Sigmoid colon (tissue), 7 donors: Measurements from ENCODE around the gene PIGH. TPM values are rescaled to one million over a fixed set of nuclear protein-coding genes. Genes with fewer than 3 reads are reported as not detected.

Experiments
- DNase-seq: peaks from one replicate; pipeline ENCODE4 v3.0.0-alpha.2; 2019
- H3K27ac ChIP-seq, 4 donors: fragments of 200-600 bp; sonication (generic); one replicate each; pipeline ENCODE4 v1.5.1; 2016 to 2019; ENCODE audit warnings: mild to moderate bottlenecking in 1 of 4
- H3K27me3 ChIP-seq, 3 donors: fragments of 200-600 bp; sonication (generic); one replicate each; pipeline ENCODE4 v1.5.1; 2019; ENCODE audit warnings: mild to moderate bottlenecking in 1 of 3
- H3K36me3 ChIP-seq, 4 donors: fragments of 200-600 bp; sonication (generic); one replicate each; pipeline ENCODE4 v1.5.1; 2016 to 2019
- H3K4me1 ChIP-seq, 4 donors: fragments of 200-600 bp; sonication (generic); one replicate each; pipeline ENCODE4 v1.5.1; 2017 to 2019
- H3K4me3 ChIP-seq, 4 donors: fragments of 200-600 bp; sonication (generic); one replicate each; pipeline ENCODE4 v1.5.1; 2017 to 2019; ENCODE audit warnings: mild to moderate bottlenecking in 2 of 4, moderate library complexity in 1 of 4
- H3K9me3 ChIP-seq, 4 donors: fragments of 200-600 bp in 3 of 4; sonication (generic) in 3 of 4; one replicate each; pipeline versions ENCODE4 v1.5.1 to v1.6.1; 2013 to 2019
- CTCF ChIP-seq, 4 experiments: fragments of 450-650 bp in 3 of 4; fragments of 200-600 bp in 1 of 4; IDR thresholded peaks; one replicate each; pipeline ENCODE4 v1.5.1; 2016 to 2019; ENCODE audit warnings: antibody characterized with exemption in 4 of 4, mild to moderate bottlenecking in 3 of 4, moderate library complexity in 2 of 4
- EP300 ChIP-seq, 4 donors: sonication (generic); formaldehyde crosslinking; IDR thresholded peaks; one replicate each; pipeline ENCODE4 v1.6.1; 2017; ENCODE audit warnings: antibody characterized with exemption in 4 of 4
- POLR2A ChIP-seq, 2 donors: fragments of 450-650 bp; IDR thresholded peaks; one replicate each; pipeline ENCODE4 v1.6.1; 2016; ENCODE audit warnings: antibody characterized with exemption in 2 of 2, mild to moderate bottlenecking in 2 of 2, moderate library complexity in 2 of 2
- POLR2AphosphoS5 ChIP-seq, 4 donors: sonication (generic); formaldehyde crosslinking; IDR thresholded peaks; one replicate each; pipeline ENCODE4 v1.6.1; 2017; ENCODE audit warnings: antibody characterized with exemption in 4 of 4
- WGBS, 2 donors: extraction: QIAGEN DNeasy Blood & Tissue Kit; methylation state at CpG; one replicate each; pipeline ENCODE4 v1.1.7; 2013; 5-methylcytosine and 5-hydroxymethylcytosine counted together
- intact Hi-C: fragments of 100-400 bp; cut with DNase I; formaldehyde crosslinking; loops from one replicate; pipeline ENCODE4 v1.15.1; 2023
- polyA plus RNA-seq, 3 donors: library from polyadenylated mRNA; stranded (reverse); fragments of 200-250 nt; gene quantifications; one replicate each; pipeline ENCODE4 v1.2.3, GENCODE V29; 2013
- total RNA-seq, 4 donors: library from RNA; depleted of rRNA; stranded (reverse); fragments of >200 nt; gene quantifications; one replicate each; pipeline ENCODE4 v1.1.0, GENCODE V29; 2016
- donor health status: healthy with polysubstance abuse.
- donor health status: Bipolar disorder and iron deficiency.
- donor health status: healthy.

PIGH gene
- total and polyA plus RNA-seq, 7 donors: 8.4 to 32.9 (median 15.2) TPM

GRCh38 chr14:67572608-67573007, 27.5 kb downstream of the PIGH start:
- TF ChIP-seq POLR2AphosphoS5 (IDR thresholded peaks at IDR 0.05) (no peak), CTCF (IDR thresholded peaks at IDR 0.05) (no peak), POLR2A (IDR thresholded peaks at IDR 0.05) (no peak), EP300 (IDR thresholded peaks at IDR 0.05) (no peak)

GRCh38 chr14:67571991-67572323, 28.1 kb downstream of the PIGH start:
- 76 to 88% methylated on average over 19 of the region's 19 CpGs for WGBS, 2 donors
- Histone ChIP-seq H3K4me3 (no peak overlapping the region), H3K27me3 (no peaks in the 10 kb centered on the region), H3K4me1 (no peaks in the 10 kb centered on the region), H3K9me3 (no peaks in the 10 kb centered on the region), H3K36me3 (peaks cover 0 to 4% (median 0%) of the 10 kb centered on the region in 4 donors), H3K27ac (no peak overlapping the region)
- no peak for TF ChIP-seq EP300 (IDR thresholded peaks at IDR 0.05)
- TF ChIP-seq POLR2A (IDR thresholded peaks at IDR 0.05): no peak
- TF ChIP-seq POLR2AphosphoS5 (IDR thresholded peaks at IDR 0.05): no peak
- no peak for TF ChIP-seq CTCF (IDR thresholded peaks at IDR 0.05)
- intact Hi-C loops: loop anchor here (1.0 to 2.0 kb wide), 2 partner anchors 45 to 145 kb away; no protein-coding TSS in a partner anchor
- peak; percentile 65 for DNase-seq

More at GRCh38 chr14:67572608-67573007, 27.5 kb downstream of the PIGH start:
- intact Hi-C loops: no loop called here
- H3K27ac ChIP-seq: no peak overlapping the region
- H3K4me1 ChIP-seq: no peaks in the 10 kb centered on the region
- WGBS, 2 donors: 92 to 96% methylated on average over 5 of the region's 5 CpGs
- H3K9me3 ChIP-seq: no peaks in the 10 kb centered on the region
- DNase-seq: peak; percentile 55
- peaks cover 0 to 4% (median 0%) of the 10 kb centered on the region in 4 donors for H3K36me3 ChIP-seq
- no peaks in the 10 kb centered on the region for H3K27me3 ChIP-seq
- no peak overlapping the region for H3K4me3 ChIP-seq

GRCh38 chr14:67571275-67571990, 28.6 kb downstream of the PIGH start:
- no peak overlapping the region for H3K27ac ChIP-seq
- peaks cover 0 to 4% (median 0%) of the 10 kb centered on the region in 4 donors for H3K36me3 ChIP-seq
- peak; percentile 78 for DNase-seq
- H3K9me3 ChIP-seq: no peaks in the 10 kb centered on the region
- TF ChIP-seq CTCF (IDR thresholded peaks at IDR 0.05) (peak; percentile 73 to 96 (median 88)), POLR2AphosphoS5 (IDR thresholded peaks at IDR 0.05) (no peak)
- WGBS, 2 donors: 49 to 50% methylated on average over 14 of the region's 14 CpGs
- no peaks in the 10 kb centered on the region for H3K4me1 ChIP-seq
- H3K27me3 ChIP-seq: no peaks in the 10 kb centered on the region
- intact Hi-C loops: loop anchor here (1.0 to 2.0 kb wide), 2 partner anchors 45 to 144 kb away; no protein-coding TSS in a partner anchor
- no peak overlapping the region for H3K4me3 ChIP-seq

- Histone ChIP-seq H3K36me3 (no peaks in the 10 kb centered on the region), H3K27me3 (no peaks in the 10 kb centered on the region), H3K4me3 (no peak overlapping the region), H3K4me1 (no peaks in the 10 kb centered on the region), H3K9me3 (no peaks in the 10 kb centered on the region), H3K27ac (no peak overlapping the region)
- intact Hi-C loops: loop anchor here (2.0 kb wide), 1 partner anchor 44 kb away; no protein-coding TSS in a partner anchor
- no peak for TF ChIP-seq POLR2AphosphoS5 (IDR thresholded peaks at IDR 0.05)
- TF ChIP-seq EP300 (IDR thresholded peaks at IDR 0.05): no peak
- no peak for TF ChIP-seq CTCF (IDR thresholded peaks at IDR 0.05)
- TF ChIP-seq POLR2A (IDR thresholded peaks at IDR 0.05): no peak
- no peak for DNase-seq
- 87 to 89% methylated on average over 7 of the region's 7 CpGs for WGBS, 2 donors
Observed at GRCh38 chr14:67570453-67570852, 29.6 kb downstream of the PIGH start.
